ENCODE data around the gene POP4.

Gene POP4

GRCh38 chr19:29577649-29577963 lies 28.5 kb upstream of the POP4 start:
- DNase-seq: no peak

- no peak for DNase-seq
Observed at GRCh38 chr19:29578349-29578748, 27.7 kb upstream of the POP4 start.

GRCh38 chr19:29579308-29579910 lies 26.7 kb upstream of the POP4 start:
- DNase-seq: no peak

- no peak for DNase-seq
Observed at GRCh38 chr19:29581398-29581797, 24.7 kb upstream of the POP4 start.

- no peak for DNase-seq
Observed at GRCh38 chr19:29583196-29583999, 22.7 kb upstream of the POP4 start.

GRCh38 chr19:29586401-29586800 lies 19.7 kb upstream of the POP4 start:
- DNase-seq: no peak

- DNase-seq: no peak
Observed at GRCh38 chr19:29587059-29587458, 19.0 kb upstream of the POP4 start.

GRCh38 chr19:29587518-29587986 lies 18.5 kb upstream of the POP4 start:
- peak; percentile 45 for DNase-seq

- DNase-seq: no peak
Observed at GRCh38 chr19:29588095-29588494, 18.0 kb upstream of the POP4 start.

GRCh38 chr19:29590278-29590677 lies 15.8 kb upstream of the POP4 start:
- DNase-seq: no peak

- DNase-seq: no peak
Observed at GRCh38 chr19:29591670-29592069, 14.4 kb upstream of the POP4 start.

- DNase-seq: no peak
Observed at GRCh38 chr19:29593869-29594268, 12.2 kb upstream of the POP4 start.

- no peak for DNase-seq
Observed at GRCh38 chr19:29596080-29596727, 9.9 kb upstream of the POP4 start.

- DNase-seq: no peak
Observed at GRCh38 chr19:29596885-29597525, 9.1 kb upstream of the POP4 start.

- DNase-seq: no peak
Observed at GRCh38 chr19:29598036-29598435, 8.0 kb upstream of the POP4 start.

- no peak for DNase-seq
Observed at GRCh38 chr19:29598496-29598895, 7.6 kb upstream of the POP4 start.

GRCh38 chr19:29603308-29603707 lies 2.8 kb upstream of the POP4 start:
- DNase-seq: no peak

GRCh38 chr19:29606420-29606747 lies 301 bp downstream of the POP4 start:
- DNase-seq: no peak

- DNase-seq: no peak
Observed at GRCh38 chr19:29609636-29610035, 3.6 kb downstream of the POP4 start.

GRCh38 chr19:29610213-29610573 lies 4.1 kb downstream of the POP4 start:
- DNase-seq: no peak

- DNase-seq: peak; percentile 89
Observed at GRCh38 chr19:29610574-29611271, 4.6 kb downstream of the POP4 start.

- no peak for DNase-seq
Observed at GRCh38 chr19:29612121-29612520, 6.0 kb downstream of the POP4 start.

Measured in CD4-positive, alpha-beta T cell treated with Interferon gamma for 1 hour (primary cell).